HepG2 (cell line): ENCODE data around the gene NAPB. TPM values are rescaled to one million over a fixed set of nuclear protein-coding genes. Genes with fewer than 3 reads are reported as not detected.

ENCODE experiments used
- ATAC-seq: fragments of 200-7000 bp; cut with Tn5 transposase; 3 replicates; pipeline ENCODE4 v1.9.1; 2020; ENCODE audit warnings: mild to moderate bottlenecking, moderate library complexity
- BruUV-seq: library from RNA; stranded (reverse); fragments of 400-500 nt; replicated peaks from 2 replicates; lab custom pipeline; 2021; lab: Mats Ljungman, UMichigan
- CTCF ChIA-PET: fragments of 300-600 bp; formaldehyde crosslinking; extraction: SDS; loops from one replicate; lab custom pipeline; 2021; ENCODE audit warnings: low total read pairs, inconsistent platforms, low intra/inter-chr PET ratio; lab: Yijun Ruan, JAX
- POLR2A ChIA-PET: fragments of 350-600 bp; sonication (Branson Sonifier 250); formaldehyde crosslinking; loops from one replicate; lab custom pipeline; 2020; ENCODE audit warnings: antibody characterized with exemption, inconsistent platforms; lab: Yijun Ruan, JAX
- DNase-seq: peaks from one replicate; pipeline ENCODE4 v3.0.0-alpha.2; 2015; ENCODE audit warnings: low spot score
- FAIRE-seq: peaks from 3 replicates; lab custom pipeline; 2011; peaks lifted over from hg19 to GRCh38; lab: Jason Lieb, UNC
- H2AFZ ChIP-seq: one replicate; pipeline ENCODE4 v1.6.1; 2011; ENCODE audit warnings: low read length, inconsistent platforms
- H3K27ac ChIP-seq: fragments of 300-600 bp; 3 replicates; pipeline ENCODE4 v1.8.0; 2011; ENCODE audit warnings: mixed run types, mild to moderate bottlenecking, mixed read lengths, low read length, inconsistent platforms; ENCODE audit not compliant: insufficient read depth; ENCODE audit errors: extremely low read length
- H3K27me3 ChIP-seq, 2 experiments: fragments of 200-600 bp in 1 of 2; 2 replicates in 1 of 2; 3 replicates in 1 of 2; pipeline versions ENCODE4 v1.6.0 to v1.8.0; 2011; ENCODE audit warnings: low read length in 2 of 2, mild to moderate bottlenecking in 2 of 2, moderate library complexity in 2 of 2, inconsistent platforms in 1 of 2; ENCODE audit not compliant: insufficient read depth in 2 of 2, control insufficient read depth in 1 of 2
- H3K36me3 ChIP-seq, 2 experiments: fragments of 200-600 bp in 1 of 2; replicated peaks in 1 of 2; 2 replicates in 1 of 2; 3 replicates in 1 of 2; pipeline versions ENCODE4 v1.5.1 to v1.8.0; 2011; ENCODE audit warnings: low read length in 2 of 2, inconsistent platforms in 1 of 2; ENCODE audit not compliant: insufficient read depth in 2 of 2, control insufficient read depth in 1 of 2
- H3K4me1 ChIP-seq: 2 replicates; pipeline ENCODE4 v1.5.1; 2012; ENCODE audit warnings: low read length, inconsistent platforms; ENCODE audit not compliant: insufficient read depth
- H3K4me2 ChIP-seq: 2 replicates; pipeline ENCODE4 v1.6.0; 2011; ENCODE audit warnings: low read depth, low read length, inconsistent platforms
- H3K4me3 ChIP-seq, 3 experiments: fragments of 200-600 bp in 1 of 3; sonication (generic), shearing (Covaris generic) in 1 of 3; replicated peaks in 1 of 3; 2 replicates each; pipeline ENCODE4 v1.5.1; 2011 to 2016; ENCODE audit warnings: low read length in 3 of 3, inconsistent platforms in 2 of 3, low read depth in 2 of 3, mild to moderate bottlenecking in 2 of 3, control low read depth in 1 of 3, mixed read lengths in 1 of 3; ENCODE audit not compliant: insufficient read depth in 1 of 3
- H3K79me2 ChIP-seq: one replicate; pipeline ENCODE4 v1.6.1; 2011; ENCODE audit warnings: low read length, inconsistent platforms; ENCODE audit not compliant: insufficient read depth
- H3K9ac ChIP-seq: 2 replicates; pipeline ENCODE4 v1.6.0; 2011; ENCODE audit warnings: mild to moderate bottlenecking, low read depth, low read length, inconsistent platforms; ENCODE audit not compliant: insufficient read depth
- H3K9me3 ChIP-seq: 2 replicates; pipeline ENCODE4 v1.5.1; 2012; ENCODE audit warnings: mild to moderate bottlenecking, low read length
- H4K20me1 ChIP-seq: 2 replicates; pipeline ENCODE4 v1.6.0; 2011; ENCODE audit warnings: inconsistent platforms, mild to moderate bottlenecking, low read length, moderate library complexity; ENCODE audit not compliant: insufficient read depth
- CREBL2 ChIP-seq: sonication (generic); formaldehyde crosslinking; IDR thresholded peaks from 2 replicates; pipeline ENCODE4 v1.8.1; 2023; ENCODE audit warnings: missing genetic modification reagents, mild to moderate bottlenecking, borderline replicate concordance
- ERF ChIP-seq: IDR thresholded peaks from 2 replicates; pipeline ENCODE4 v1.6.1; 2018; ENCODE audit warnings: missing biosample characterization, missing genetic modification reagents
- FOXO1 ChIP-seq: sonication (generic); formaldehyde crosslinking; IDR thresholded peaks from 2 replicates; pipeline ENCODE4 v1.4.0; 2020; ENCODE audit warnings: missing genetic modification reagents
- HES4 ChIP-seq: sonication (generic); formaldehyde crosslinking; IDR thresholded peaks from 2 replicates; pipeline ENCODE4 v1.9.0; 2021; ENCODE audit warnings: mild to moderate bottlenecking, missing genetic modification reagents, borderline replicate concordance
- JUND ChIP-seq: sonication (generic); formaldehyde crosslinking; IDR thresholded peaks from 2 replicates; pipeline ENCODE4 v1.8.0; 2022; ENCODE audit warnings: mild to moderate bottlenecking, missing genetic modification reagents
- KLF16 ChIP-seq, 2 experiments: sonication (generic) in 1 of 2; formaldehyde crosslinking in 1 of 2; IDR thresholded peaks; 2 replicates each; pipeline versions ENCODE4 v1.6.1 to v1.8.0; 2016 to 2023; ENCODE audit warnings: missing genetic modification reagents in 2 of 2, missing compliant biosample characterization in 1 of 2
- SP2 ChIP-seq: sonication (generic); formaldehyde crosslinking; IDR thresholded peaks from 2 replicates; pipeline ENCODE4 v1.5.1; 2020; ENCODE audit warnings: mild to moderate bottlenecking, missing genetic modification reagents
- ZC3H13 ChIP-seq: sonication (generic); formaldehyde crosslinking; IDR thresholded peaks from 2 replicates; pipeline ENCODE4 v1.8.1; 2023; ENCODE audit warnings: mild to moderate bottlenecking, missing genetic modification reagents, moderate library complexity
- ZEB1 ChIP-seq: IDR thresholded peaks from 2 replicates; pipeline ENCODE4 v1.6.1; 2012; ENCODE audit warnings: mild to moderate bottlenecking, low read depth, inconsistent platforms; ENCODE audit not compliant: insufficient replicate concordance
- ZNF230 ChIP-seq: sonication (generic); formaldehyde crosslinking; IDR thresholded peaks from 2 replicates; pipeline ENCODE4 v1.4.0; 2020; ENCODE audit warnings: mild to moderate bottlenecking, missing genetic modification reagents
- ZNF253 ChIP-seq: sonication (generic); formaldehyde crosslinking; IDR thresholded peaks from 2 replicates; pipeline ENCODE4 v1.8.0; 2022; ENCODE audit warnings: mild to moderate bottlenecking, missing genetic modification reagents, borderline replicate concordance
- ZNF550 ChIP-seq: sonication (generic); formaldehyde crosslinking; IDR thresholded peaks from 2 replicates; pipeline ENCODE4 v1.4.0; 2020; ENCODE audit warnings: mild to moderate bottlenecking, missing genetic modification reagents, borderline replicate concordance
- ZNF556 ChIP-seq: sonication (generic); formaldehyde crosslinking; IDR thresholded peaks from 2 replicates; pipeline ENCODE4 v1.4.0; 2020; ENCODE audit warnings: mild to moderate bottlenecking, missing genetic modification reagents, borderline replicate concordance
- ZNF574 ChIP-seq: sonication (generic); formaldehyde crosslinking; IDR thresholded peaks from 2 replicates; pipeline ENCODE4 v1.4.0; 2020; ENCODE audit warnings: missing genetic modification reagents
- ZNF749 ChIP-seq: sonication (generic); formaldehyde crosslinking; IDR thresholded peaks from 2 replicates; pipeline ENCODE4 v1.8.0; 2022; ENCODE audit warnings: mild to moderate bottlenecking, missing genetic modification reagents, moderate library complexity, borderline replicate concordance
- ZNF839 ChIP-seq: sonication (generic); formaldehyde crosslinking; IDR thresholded peaks from 2 replicates; pipeline ENCODE4 v1.4.0; 2020; ENCODE audit warnings: missing genetic modification reagents, mild to moderate bottlenecking, borderline replicate concordance
- WGBS: methylation state at CpG from one replicate; pipeline ENCODE4 v1.1.6; 2017; ENCODE audit warnings: low lambda C conversion rate; 5-methylcytosine and 5-hydroxymethylcytosine counted together
- in situ Hi-C: cut with HindIII; loops from 2 replicates; pipeline ENCODE4 v1.10.0; 2017; ENCODE audit warnings: low pct_unique_long_range_greater_than_20kb; ENCODE audit not compliant: extremely low pct_ligation_motif_present
- intact Hi-C: fragments of 100-400 bp; cut with micrococcal nuclease; formaldehyde crosslinking; loops from one replicate; pipeline ENCODE4 v1.10.0; 2022; ENCODE audit not compliant: unreplicated experiment
- polyA plus RNA-seq, 8 experiments: library from polyadenylated mRNA; depleted of rRNA in 3 of 8; stranded (reverse) in 7 of 8; unstranded in 1 of 8; fragments of >200 nt; fragmentation: Illumina TruSeq in 4 of 8; extraction: Trizol in 4 of 8; gene quantifications; 2 replicates each; pipeline versions ENCODE4 v1.2.1 to v1.2.3, GENCODE V29; 2011 to 2016; ENCODE audit warnings: low read depth in 4 of 8, missing spikeins in 1 of 8, mixed read lengths in 1 of 8; ENCODE audit not compliant: insufficient read depth in 1 of 8
- total RNA-seq, 5 experiments: library from RNA; depleted of rRNA; stranded (reverse); fragments of >200 nt; fragmentation: Illumina TruSeq; extraction: Trizol; gene quantifications; 2 replicates each; pipeline ENCODE4 v1.2.3, GENCODE V29; 2016; ENCODE audit warnings: low read depth in 1 of 5
- TF ChIP-seq, protein P1 (sequence below): sonication (generic); formaldehyde crosslinking; IDR thresholded peaks from 2 replicates; pipeline ENCODE4 v1.4.0; 2020; ENCODE audit warnings: mild to moderate bottlenecking, low read depth, missing genetic modification reagents

Gene NAPB
- total and polyA plus RNA-seq, 2 of the 13 experiments (the other 11 are each of a cell fraction or from before 2014, with no cell fraction given): 15.2 to 16.1 TPM

DNA sequence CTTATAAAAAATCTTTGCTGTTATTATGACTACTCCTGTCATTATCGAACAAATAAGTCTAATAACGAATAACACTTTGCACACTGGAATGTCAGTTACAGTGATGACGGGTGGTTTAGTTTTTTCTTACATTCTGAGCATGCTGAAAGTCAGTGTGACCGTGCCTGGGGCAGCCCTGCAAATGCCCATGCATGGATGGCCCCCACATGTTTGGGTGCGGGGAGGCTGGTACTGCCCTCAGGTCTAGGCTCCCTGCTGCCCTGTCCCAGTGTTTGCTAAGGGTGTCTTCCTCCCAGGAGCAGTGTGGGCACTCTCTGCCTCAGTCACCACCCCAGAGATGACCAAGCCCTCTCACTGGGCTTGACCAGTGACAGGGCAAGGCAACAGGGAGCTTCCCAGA is 21.1 kb upstream of the NAPB start (continued):
- TF ChIP-seq, protein P1, sequence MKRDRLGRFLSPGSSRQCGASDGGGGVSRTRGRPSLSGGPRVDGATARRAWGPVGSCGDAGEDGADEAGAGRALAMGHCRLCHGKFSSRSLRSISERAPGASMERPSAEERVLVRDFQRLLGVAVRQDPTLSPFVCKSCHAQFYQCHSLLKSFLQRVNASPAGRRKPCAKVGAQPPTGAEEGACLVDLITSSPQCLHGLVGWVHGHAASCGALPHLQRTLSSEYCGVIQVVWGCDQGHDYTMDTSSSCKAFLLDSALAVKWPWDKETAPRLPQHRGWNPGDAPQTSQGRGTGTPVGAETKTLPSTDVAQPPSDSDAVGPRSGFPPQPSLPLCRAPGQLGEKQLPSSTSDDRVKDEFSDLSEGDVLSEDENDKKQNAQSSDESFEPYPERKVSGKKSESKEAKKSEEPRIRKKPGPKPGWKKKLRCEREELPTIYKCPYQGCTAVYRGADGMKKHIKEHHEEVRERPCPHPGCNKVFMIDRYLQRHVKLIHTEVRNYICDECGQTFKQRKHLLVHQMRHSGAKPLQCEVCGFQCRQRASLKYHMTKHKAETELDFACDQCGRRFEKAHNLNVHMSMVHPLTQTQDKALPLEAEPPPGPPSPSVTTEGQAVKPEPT (CRISPR knock-in tag): no peak
- TF ChIP-seq CREBL2 (CRISPR knock-in tag) (no peak), ZNF749 (CRISPR knock-in tag) (0 out of 2 replicates have a peak, but pooled peaks have one; percentile 0)

DNA sequence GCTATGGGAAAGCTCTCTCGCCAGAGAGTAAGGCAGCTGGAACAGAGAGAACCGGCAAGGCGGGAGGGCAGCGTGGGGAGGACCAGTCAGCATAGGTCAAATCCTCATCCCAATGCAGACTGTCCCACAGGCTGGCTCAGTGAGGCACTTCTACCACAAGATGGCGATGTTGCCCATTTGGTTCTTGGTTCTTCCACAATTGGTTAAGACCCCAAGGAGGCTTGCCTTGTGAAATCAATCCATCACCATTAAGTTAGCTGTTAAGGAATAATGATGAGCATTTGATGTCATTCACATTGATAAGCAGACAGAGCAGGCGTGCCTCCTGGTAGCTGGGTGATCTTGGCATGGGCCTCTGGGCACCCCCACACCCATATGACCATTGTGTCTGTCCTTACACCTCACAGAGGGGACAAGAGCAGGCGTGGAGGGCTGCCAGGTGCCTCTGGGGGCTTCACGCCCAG is 20.6 kb upstream of the NAPB start:
- no peaks in the 10 kb centered on the region for H4K20me1 ChIP-seq
- H3K27ac ChIP-seq: no peak overlapping the region
- no TSS peak for BruUV-seq
- H3K4me2 ChIP-seq: no peak overlapping the region
- intact Hi-C loops: loop anchor here (1.0 to 5.0 kb wide), 2 partner anchors 164 to 280 kb away; no protein-coding TSS in a partner anchor
- WGBS: 1% methylated on average over 7 of the region's 8 CpGs
- peaks cover 19% of the 10 kb centered on the region for H3K4me1 ChIP-seq
- no peak overlapping the region for H3K9ac ChIP-seq
- in situ Hi-C loops: loop anchor here (5.0 kb wide), 1 partner anchor 165 kb away; the partner anchor contains the start of gene CST9
- ATAC-seq (peak; percentile 88), DNase-seq (peak; percentile 84), FAIRE-seq (peak; percentile 100)
- ChIA-PET POLR2A (interaction anchor here (1.3 to 1.9 kb wide), 2 partner anchors 167 to 220 kb away, joined by 5 to 6 read pairs; no protein-coding TSS in a partner anchor), CTCF (interaction anchor here (1.2 to 4.1 kb wide), 3 partner anchors 164 to 227 kb away, joined by 6 to 71 read pairs (median 8); partner anchors contain the start of gene CST9)
- no peaks in the 10 kb centered on the region for H3K9me3 ChIP-seq
- H2AFZ ChIP-seq: no peak overlapping the region
- H3K4me3 ChIP-seq: no peak overlapping the region
- peaks cover 0 to 11% of the 10 kb centered on the region in 2 experiments; a peak in 2 of 5 replicates for H3K27me3 ChIP-seq
- H3K36me3 ChIP-seq: no peaks in the 10 kb centered on the region
- no peaks in the 10 kb centered on the region for H3K79me2 ChIP-seq
- TF ChIP-seq ZEB1 (no peak), ZNF574 (no peak), HES4 (CRISPR knock-in tag) (no peak), ZNF253 (CRISPR knock-in tag) (no peak), ZNF556 (CRISPR knock-in tag) (peak; percentile 62; the same call in 1 of the 2 replicates), SP2 (CRISPR knock-in tag) (0 out of 2 replicates have a peak, but pooled peaks have one; percentile 14), ZNF230 (CRISPR knock-in tag) (peak; percentile 60; the same call in 1 of the 2 replicates), ZNF550 (0 out of 2 replicates have a peak, but pooled peaks have one; percentile 79), FOXO1 (CRISPR knock-in tag) (0 out of 2 replicates have a peak, but pooled peaks have one; percentile 53), ZC3H13 (CRISPR knock-in tag) (no peak), KLF16 (CRISPR knock-in tag; IDR thresholded peaks at IDR 0.05) (0 out of 4 replicates have a peak, but pooled peaks of 1 of the 2 experiments have one; percentile 38), ZNF839 (peak; percentile 62; the same call in 1 of the 2 replicates), JUND (no peak), ERF (0 out of 2 replicates have a peak, but pooled peaks have one; percentile 57)
